ENCODE results near the gene HDAC4.

HDAC4 gene

DNA sequence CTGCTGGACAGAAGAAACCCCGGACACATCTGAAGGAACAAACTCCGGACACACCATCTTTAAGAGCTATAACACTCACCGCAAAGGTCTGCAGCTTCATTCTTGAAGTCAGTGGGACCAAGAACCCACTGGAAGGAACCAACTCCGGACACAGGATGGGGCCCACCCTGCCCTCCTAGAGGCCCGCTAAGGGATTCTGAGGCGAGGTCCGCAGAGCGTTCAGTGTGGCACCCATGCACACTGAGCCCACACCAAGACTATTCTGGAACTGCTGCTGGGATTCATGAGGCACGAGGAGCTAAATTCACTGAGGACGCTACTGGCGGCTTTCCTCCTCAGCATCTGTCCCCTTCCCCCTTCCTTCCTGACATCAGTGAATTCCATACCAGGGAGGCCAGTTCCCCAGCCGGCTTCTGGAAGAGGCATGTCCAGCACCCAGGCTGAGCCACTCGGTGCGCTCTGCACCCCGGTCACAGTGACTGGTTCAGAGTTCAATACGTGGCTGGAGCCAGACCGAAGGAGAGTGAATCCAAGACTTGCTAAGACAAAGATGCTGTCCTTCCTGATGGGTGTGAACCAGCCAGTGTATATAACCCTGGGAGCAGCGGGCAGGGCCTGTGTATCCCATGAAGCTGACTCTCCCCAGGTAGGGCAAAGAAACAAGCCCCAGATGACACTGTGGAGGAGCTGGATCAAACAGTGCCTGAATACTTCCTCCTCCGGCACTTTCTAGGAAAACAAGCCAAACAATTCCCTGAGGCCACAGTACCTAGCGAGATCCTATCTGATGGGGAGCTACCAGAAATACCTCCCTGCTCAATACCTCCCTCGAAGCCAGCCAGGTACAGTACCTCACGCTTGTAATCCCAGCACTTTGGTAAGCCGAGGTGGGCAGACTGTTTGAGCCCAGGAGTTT, 11.1 kb downstream of the HDAC4 start:
- no peak for DNase-seq
- intact Hi-C loops (cut with DNase I) = no loop called here

- no peak for DNase-seq
- intact Hi-C loops (cut with DNase I) = no loop called here
These were observed 12.3 kb downstream of the HDAC4 start for GRCh38 chr2:239388236-239389151.

- no peak for DNase-seq
- intact Hi-C loops (cut with DNase I) = no loop called here
These were observed 13.0 kb downstream of the HDAC4 start for GRCh38 chr2:239387811-239388210.

DNA sequence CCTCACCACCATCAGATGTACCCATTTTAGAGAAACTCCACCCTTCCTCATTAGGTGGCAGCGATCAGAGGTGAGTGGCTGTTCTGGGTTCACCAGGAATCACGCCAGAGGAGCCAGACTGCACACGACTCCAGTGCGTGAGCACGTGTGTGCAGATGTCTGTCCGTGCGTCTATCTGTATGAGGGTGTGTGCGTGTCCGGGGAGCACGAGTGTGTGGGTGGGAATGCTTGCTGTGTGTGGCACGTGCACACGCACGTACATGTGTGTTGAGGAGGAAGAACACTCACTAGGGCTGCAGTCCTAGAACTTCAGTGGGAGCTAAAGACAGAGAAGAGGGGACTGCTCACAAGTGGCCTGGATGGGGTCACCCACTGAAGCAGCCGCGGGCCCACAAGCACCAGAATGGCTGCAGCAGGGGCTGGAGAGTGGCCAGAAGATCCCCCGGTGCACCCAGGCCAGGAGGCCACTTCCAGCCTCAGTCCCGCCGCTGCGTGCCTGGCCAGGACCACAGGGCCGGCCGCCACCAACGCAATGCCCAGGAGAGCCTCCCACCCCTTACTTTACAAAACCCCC, 13.9 kb downstream of the HDAC4 start:
- DNase-seq = no peak

DNA sequence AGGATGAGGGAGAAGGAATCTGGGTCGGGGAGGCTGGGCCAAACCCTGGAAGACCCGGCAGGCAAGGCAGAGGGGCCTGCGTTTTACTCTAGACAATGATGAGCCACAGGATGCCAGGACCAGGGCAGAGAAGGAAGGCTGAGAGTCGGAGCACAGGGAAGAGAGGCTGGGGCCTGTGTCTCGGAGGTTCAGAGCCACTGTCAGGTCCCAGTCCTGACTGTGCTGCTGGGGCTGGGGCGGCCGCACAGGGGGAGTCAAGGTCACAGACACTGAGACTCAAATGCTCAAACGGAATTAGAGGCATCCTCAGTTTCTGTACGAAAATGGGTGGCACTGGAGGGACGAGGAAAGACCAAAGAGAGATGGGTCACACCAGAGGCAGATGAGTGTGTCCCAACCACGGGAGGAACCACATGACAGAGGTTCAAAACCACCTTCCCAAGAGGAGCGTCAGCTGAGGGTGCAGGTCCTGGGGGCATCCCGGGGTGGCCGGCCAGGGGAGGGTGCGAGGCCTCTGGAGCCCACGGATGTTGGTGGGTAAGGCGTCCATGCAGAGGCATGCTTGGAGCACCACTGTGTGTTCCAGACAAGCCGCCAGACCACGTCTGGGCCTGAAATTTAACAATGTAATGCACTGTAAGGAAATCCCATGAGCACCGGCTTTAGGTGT, 14.7 kb downstream of the HDAC4 start:
- intact Hi-C loops (cut with DNase I) = no loop called here
- no peak for DNase-seq

More for the DNA sequence above, 13.9 kb downstream of the HDAC4 start:
- intact Hi-C loops (cut with DNase I) = no loop called here

DNA sequence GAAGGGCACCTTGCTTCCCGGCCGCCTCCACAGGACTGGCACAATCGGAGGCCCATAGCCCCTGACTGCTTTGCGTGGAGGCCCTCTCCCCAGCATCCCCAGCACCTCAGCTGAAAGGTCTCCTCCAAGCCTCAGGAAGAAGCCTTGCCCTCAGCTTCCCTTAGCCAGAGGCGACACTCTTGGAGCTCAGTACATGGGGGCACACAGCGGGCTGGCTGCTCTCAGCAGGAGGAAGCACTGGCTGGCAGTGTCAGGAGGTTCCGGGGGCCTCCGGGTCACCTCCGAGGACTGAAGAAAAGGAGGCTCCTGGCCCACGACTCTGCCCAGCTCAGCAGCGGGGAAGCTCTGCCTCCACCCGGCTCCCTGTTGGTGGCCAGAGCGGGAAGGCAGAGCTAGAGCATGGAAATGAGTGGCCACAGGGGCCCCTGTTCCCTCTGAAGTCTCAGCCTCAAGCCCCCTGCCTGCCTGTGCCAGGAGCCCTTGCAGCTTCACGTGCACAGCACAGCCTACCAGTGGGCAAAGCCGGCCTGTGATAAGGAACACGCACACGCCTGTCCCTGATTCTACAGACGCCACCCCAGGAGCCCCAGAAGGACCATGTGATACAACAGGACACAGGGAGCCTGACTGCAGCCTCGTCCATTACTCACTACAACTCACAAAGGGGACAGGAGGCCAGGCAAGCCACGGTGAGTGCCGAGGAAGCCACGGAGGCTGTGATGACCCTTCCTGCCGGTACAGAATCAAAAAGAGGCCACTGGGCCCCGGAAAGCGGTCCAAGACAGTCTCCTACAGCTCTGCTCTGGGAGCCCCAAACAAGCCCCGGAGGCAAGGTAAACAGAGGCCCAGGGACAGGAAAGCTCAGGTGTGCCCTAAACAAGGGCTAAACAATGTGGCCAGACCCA, 15.5 kb downstream of the HDAC4 start:
- intact Hi-C loops (cut with DNase I) = no loop called here
- no peak for DNase-seq

DNA sequence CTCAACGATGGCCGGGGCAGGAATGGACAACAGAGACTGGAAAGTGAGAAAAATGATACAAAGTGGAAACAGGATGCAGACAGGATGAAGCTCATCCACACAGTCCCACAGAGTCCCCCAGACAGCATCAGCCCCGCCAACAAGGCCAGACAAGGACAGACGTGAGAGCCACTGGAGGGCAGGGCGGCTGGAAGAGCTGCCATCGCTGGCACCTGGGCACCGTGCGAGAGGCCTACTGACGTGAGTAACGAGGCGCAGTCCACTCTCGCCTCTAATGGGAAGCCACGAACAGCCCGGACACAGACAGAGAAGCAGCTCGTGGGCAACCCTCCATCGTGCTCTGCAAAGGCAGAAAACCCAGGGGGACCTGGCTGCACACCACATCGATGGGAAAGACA, 17.1 kb downstream of the HDAC4 start:
- DNase-seq = no peak
- intact Hi-C loops (cut with DNase I) = no loop called here

DNA sequence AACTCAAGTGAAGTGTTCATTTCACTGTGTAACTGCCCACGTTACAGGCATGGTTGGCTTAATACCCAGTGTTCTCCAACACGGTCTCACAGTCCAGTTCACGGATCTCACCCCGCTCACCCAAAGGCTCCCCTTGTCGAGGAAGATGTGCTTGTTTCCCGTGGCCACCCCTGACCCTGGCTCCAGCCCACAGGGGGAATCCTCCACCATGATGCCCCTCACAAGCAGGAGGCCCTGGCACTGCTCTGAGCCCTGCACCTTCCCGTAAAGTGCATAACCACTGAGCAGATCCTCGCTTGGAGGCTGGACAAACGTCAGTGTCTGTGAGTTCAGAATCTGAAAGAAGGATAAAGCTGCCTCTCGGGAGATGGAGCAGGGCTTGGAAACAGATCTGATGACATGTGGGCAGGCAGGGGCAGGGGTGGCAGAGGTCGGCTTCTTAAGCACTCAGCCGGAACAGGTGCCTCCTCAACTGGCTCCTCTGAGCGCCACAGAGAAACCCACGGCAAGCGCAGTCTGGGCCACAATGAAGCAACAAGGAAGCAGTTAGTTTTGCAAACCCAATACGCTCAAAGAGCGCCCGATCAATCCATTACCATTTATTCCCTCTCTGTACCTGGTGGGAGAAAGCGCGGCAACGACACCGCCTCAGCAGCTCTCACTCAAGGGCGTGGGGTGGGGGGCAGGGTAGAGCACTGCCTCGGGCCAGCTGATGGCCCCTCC, 17.6 kb downstream of the HDAC4 start:
- peak in 1 of 42 donors; percentile 27 for DNase-seq
- intact Hi-C loops (cut with DNase I) = no loop called here

GRCh38 chr2:239382384-239382880, 18.4 kb downstream of the HDAC4 start:
- intact Hi-C loops (cut with DNase I) = no loop called here
- DNase-seq = peak in 1 of 42 donors; percentile 18

DNA sequence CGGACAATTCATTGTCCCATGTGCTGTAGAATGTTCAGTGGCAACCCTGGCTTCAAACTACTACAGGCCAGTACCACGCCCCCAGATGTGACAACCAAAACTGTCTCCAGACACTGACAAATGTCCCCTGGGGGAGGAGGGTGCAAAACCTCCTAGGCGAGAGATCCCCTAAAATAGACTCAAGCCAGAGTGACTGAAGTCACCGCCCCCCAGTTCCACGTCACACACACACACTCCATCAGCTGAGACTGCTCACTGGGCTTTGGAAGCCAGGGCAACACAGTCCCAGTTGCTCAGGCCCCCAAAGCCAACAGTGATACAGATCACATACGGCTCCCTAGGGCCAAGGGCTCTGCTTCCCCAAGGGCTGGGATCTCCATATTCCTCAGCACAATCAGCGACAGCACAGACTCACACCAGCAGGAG, 19.1 kb downstream of the HDAC4 start:
- intact Hi-C loops (cut with DNase I) = no loop called here
- peak in 34 of 42 donors; percentile 33 to 81 (median 55) for DNase-seq

GRCh38 chr2:239380831-239381708, 19.8 kb downstream of the HDAC4 start:
- DNase-seq = peak; percentile 46 to 86 (median 68)
- intact Hi-C loops (cut with DNase I) = no loop called here

- intact Hi-C loops (cut with DNase I) = no loop called here
- DNase-seq = peak in 14 of 42 donors; percentile 9 to 63 (median 40)
These were observed 21.1 kb downstream of the HDAC4 start for GRCh38 chr2:239379641-239380170.

DNA sequence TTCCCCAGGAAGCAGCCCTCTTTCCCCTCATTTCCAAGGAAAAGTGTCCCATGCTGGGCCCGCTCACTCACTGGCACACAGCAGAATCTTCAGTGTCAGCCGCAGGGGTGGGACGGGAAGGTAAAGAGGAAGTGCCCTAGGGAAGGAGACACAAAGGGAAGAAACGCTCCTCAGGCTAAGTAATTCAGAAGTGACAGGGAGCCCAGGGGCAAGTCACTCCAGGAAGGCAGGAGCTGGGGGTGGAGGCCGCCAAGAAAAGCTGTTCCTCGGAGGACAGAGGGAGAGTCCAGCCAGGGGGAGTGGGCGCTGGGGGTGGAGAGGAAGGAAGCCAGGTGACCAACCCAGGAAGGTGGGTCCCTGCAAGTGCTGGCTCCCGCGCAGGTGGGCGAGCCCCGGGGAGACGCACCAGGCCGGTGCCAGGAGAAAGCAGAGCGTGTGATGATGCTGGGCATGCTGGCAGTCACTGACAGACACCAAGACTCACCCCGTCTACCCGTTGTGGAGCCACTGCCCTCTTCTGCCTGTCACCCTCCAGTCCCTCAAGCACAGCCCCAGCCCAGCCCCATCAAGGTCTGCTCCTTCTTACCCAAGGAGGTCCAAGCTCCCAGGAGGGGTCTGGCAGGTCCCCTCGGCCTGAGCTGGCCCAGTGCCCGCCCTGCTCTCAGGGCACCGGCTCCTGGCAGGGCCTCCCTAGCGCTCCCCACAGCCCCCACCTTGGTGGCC, 21.7 kb downstream of the HDAC4 start:
- DNase-seq = peak in 11 of 42 donors; percentile 6 to 44 (median 24)
- intact Hi-C loops (cut with DNase I) = no loop called here

GRCh38 chr2:239378021-239378917, 22.6 kb downstream of the HDAC4 start:
- peak in 11 of 42 donors; percentile 6 to 42 (median 19) for DNase-seq
- intact Hi-C loops (cut with DNase I) = no loop called here

All from head of caudate nucleus (tissue), 42 donors.